Common myeloid progenitor, CD34-positive (primary cell): Measurements from ENCODE around the gene C3orf49.

Experiments used
- CTCF ChIA-PET: fragments of 350-600 bp; sonication (Branson Sonifier 250); formaldehyde crosslinking; loops from one replicate; lab custom pipeline; 2021; ENCODE audit warnings: antibody characterized with exemption; lab: Charles Lee
- POLR2A ChIA-PET: fragments of 350-600 bp; sonication (Branson Sonifier 250); formaldehyde crosslinking; loops from one replicate; lab custom pipeline; 2021; ENCODE audit warnings: antibody characterized with exemption; lab: Charles Lee
- DNase-seq, 3 donors: peaks; one replicate each; pipeline versions ENCODE4 v3.0.0 to v3.0.0-alpha.2; 2013
- H3K27ac ChIP-seq, 2 experiments: 1 replicate in 1 of 2; 2 replicates in 1 of 2; pipeline ENCODE4 v1.7.0; 2013; ENCODE audit warnings: inconsistent platforms in 2 of 2, low read length in 2 of 2, mild to moderate bottlenecking in 2 of 2, low read depth in 1 of 2, moderate library complexity in 1 of 2; ENCODE audit not compliant: severe bottlenecking in 2 of 2, insufficient read depth in 1 of 2, poor library complexity in 1 of 2
- H3K27me3 ChIP-seq, 5 experiments: replicated peaks in 2 of 5; 1 replicate in 3 of 5; 2 replicates in 2 of 5; pipeline versions ENCODE4 v1.6.1 to v1.7.0; 2013; ENCODE audit warnings: low read length in 4 of 5, mild to moderate bottlenecking in 2 of 5, moderate library complexity in 2 of 5, inconsistent platforms in 1 of 5; ENCODE audit not compliant: insufficient read depth in 5 of 5, control insufficient read depth in 4 of 5
- H3K36me3 ChIP-seq, 4 experiments: 1 replicate in 2 of 4; 2 replicates in 2 of 4; pipeline versions ENCODE4 v1.6.1 to v1.7.0; 2013; ENCODE audit warnings: low read length in 3 of 4, control low read depth in 1 of 4, mild to moderate bottlenecking in 1 of 4; ENCODE audit not compliant: control insufficient read depth in 4 of 4, insufficient read depth in 4 of 4
- H3K4me1 ChIP-seq, 4 experiments: 1 replicate in 3 of 4; 2 replicates in 1 of 4; pipeline versions ENCODE4 v1.6.1 to v1.7.1; 2013; ENCODE audit warnings: low read length in 3 of 4, mild to moderate bottlenecking in 3 of 4, control low read depth in 1 of 4, inconsistent platforms in 1 of 4, moderate library complexity in 1 of 4; ENCODE audit not compliant: control insufficient read depth in 4 of 4, insufficient read depth in 4 of 4; ENCODE audit errors: control extremely low read depth in 1 of 4
- H3K4me3 ChIP-seq, 7 experiments: 1 replicate in 4 of 7; 2 replicates in 3 of 7; pipeline versions ENCODE4 v1.5.1 to v1.7.0; 2013; ENCODE audit warnings: mild to moderate bottlenecking in 7 of 7, low read length in 6 of 7, moderate library complexity in 6 of 7, inconsistent platforms in 2 of 7, low read depth in 2 of 7, control low read depth in 1 of 7; ENCODE audit not compliant: insufficient read depth in 4 of 7, control insufficient read depth in 1 of 7; ENCODE audit errors: extremely low read depth in 1 of 7
- H3K9me3 ChIP-seq, 5 experiments: 1 replicate in 4 of 5; 2 replicates in 1 of 5; pipeline versions ENCODE4 v1.6.1 to v1.7.1; 2013; ENCODE audit warnings: low read length in 4 of 5, mild to moderate bottlenecking in 2 of 5, inconsistent platforms in 1 of 5, low read depth in 1 of 5, moderate library complexity in 1 of 5; ENCODE audit not compliant: control insufficient read depth in 4 of 5, insufficient read depth in 2 of 5; ENCODE audit errors: control extremely low read depth in 1 of 5
- WGBS: methylation state at CpG from one replicate; pipeline ENCODE4 v1.1.5; 2013; ENCODE audit not compliant: insufficient coverage; 5-methylcytosine and 5-hydroxymethylcytosine counted together

The C3orf49 gene

GRCh38 chr3:63847718-63848450 is 28.8 kb downstream of the C3orf49 start:
- CTCF ChIA-PET, result interaction anchor here (0.8 kb wide), 1 partner anchor 11 kb away, joined by 4 read pairs; no protein-coding TSS in a partner anchor

GRCh38 chr3:63849175-63849574 is 30.1 kb downstream of the C3orf49 start:
- DNase-seq, result no peak
- 100% methylated on average over 2 of the region's 4 CpGs for WGBS
- ChIA-PET CTCF (no interaction called here), POLR2A (no interaction called here)
- peaks cover 0 to 12% (median 2%) of the 10 kb centered on the region in 4 experiments for H3K36me3 ChIP-seq
- no peak overlapping the region for H3K4me3 ChIP-seq
- H3K27ac ChIP-seq, result no peak overlapping the region
- no peaks in the 10 kb centered on the region for H3K4me1 ChIP-seq
- H3K27me3 ChIP-seq, result no peaks in the 10 kb centered on the region
- H3K9me3 ChIP-seq, result no peaks in the 10 kb centered on the region

More at GRCh38 chr3:63847718-63848450, 28.8 kb downstream of the C3orf49 start:
- DNase-seq, result no peak
- POLR2A ChIA-PET, result no interaction called here
- Histone ChIP-seq H3K4me1 (no peaks in the 10 kb centered on the region), H3K9me3 (no peaks in the 10 kb centered on the region), H3K4me3 (no peak overlapping the region), H3K27ac (no peak overlapping the region), H3K27me3 (no peaks in the 10 kb centered on the region), H3K36me3 (peaks cover 0 to 12% (median 2%) of the 10 kb centered on the region in 4 experiments)
- 100% methylated on average over 1 of the region's 1 CpG for WGBS

- 100% methylated on average over 2 of the region's 3 CpGs for WGBS
- Histone ChIP-seq H3K4me3 (no peak overlapping the region), H3K27me3 (no peaks in the 10 kb centered on the region), H3K4me1 (peaks cover 0 to 5% (median 1%) of the 10 kb centered on the region in 4 experiments), H3K9me3 (no peaks in the 10 kb centered on the region), H3K36me3 (peaks cover 0 to 14% (median under 1%) of the 10 kb centered on the region in 4 experiments), H3K27ac (no peak overlapping the region)
- ChIA-PET POLR2A (no interaction called here), CTCF (interaction anchor here (0.9 kb wide), 1 partner anchor 11 kb away, joined by 4 read pairs; no protein-coding TSS in a partner anchor)
- DNase-seq, result no peak
Measured at GRCh38 chr3:63851287-63851686, 32.2 kb downstream of the C3orf49 start.

- ChIA-PET CTCF (interaction anchor here (0.7 kb wide), 1 partner anchor 83 kb away, joined by 3 read pairs; no protein-coding TSS in a partner anchor), POLR2A (no interaction called here)
- no peaks in the 10 kb centered on the region for H3K9me3 ChIP-seq
- peaks cover 0 to 5% (median 1%) of the 10 kb centered on the region in 4 experiments for H3K4me1 ChIP-seq
- peaks cover 0 to 14% (median under 1%) of the 10 kb centered on the region in 4 experiments for H3K36me3 ChIP-seq
- H3K4me3 ChIP-seq, result no peak overlapping the region
- no peaks in the 10 kb centered on the region for H3K27me3 ChIP-seq
- DNase-seq, result no peak
- H3K27ac ChIP-seq, result no peak overlapping the region
- 100% methylated on average over 2 of the region's 4 CpGs for whole genome bisulfite sequencing
Measured at GRCh38 chr3:63853106-63853505, 34.0 kb downstream of the C3orf49 start.

GRCh38 chr3:63855333-63855940 is 36.3 kb downstream of the C3orf49 start:
- no peaks in the 10 kb centered on the region for H3K27me3 ChIP-seq
- 83% methylated on average over 1 of the region's 1 CpG for WGBS
- H3K9me3 ChIP-seq, result no peaks in the 10 kb centered on the region
- H3K4me1 ChIP-seq, result peaks cover 0 to 5% (median 2%) of the 10 kb centered on the region in 4 experiments
- no peak overlapping the region for H3K4me3 ChIP-seq
- peak in 1 of 3 donors; percentile 8 for DNase-seq
- H3K27ac ChIP-seq, result peak overlapping the region in 1 of 2 experiments; percentile 27
- peaks cover 0 to 14% (median under 1%) of the 10 kb centered on the region in 4 experiments for H3K36me3 ChIP-seq
- ChIA-PET POLR2A (no interaction called here), CTCF (no interaction called here)

GRCh38 chr3:63857311-63857710 is 38.2 kb downstream of the C3orf49 start:
- peaks cover 0 to 7% (median under 1%) of the 10 kb centered on the region in 4 experiments for H3K36me3 ChIP-seq
- H3K4me1 ChIP-seq, result peaks cover 0 to 18% (median 5%) of the 10 kb centered on the region in 4 experiments
- no peak for DNase-seq
- no peaks in the 10 kb centered on the region for H3K27me3 ChIP-seq
- WGBS, result no CpG with 5 or more reads among the region's 2 CpGs
- H3K9me3 ChIP-seq, result no peaks in the 10 kb centered on the region
- ChIA-PET CTCF (no interaction called here), POLR2A (no interaction called here)
- no peak overlapping the region for H3K27ac ChIP-seq
- H3K4me3 ChIP-seq, result no peak overlapping the region

- H3K4me3 ChIP-seq, result no peak overlapping the region
- ChIA-PET CTCF (interaction anchor here (0.7 kb wide), 1 partner anchor 18 kb away, joined by 3 read pairs; no protein-coding TSS in a partner anchor), POLR2A (no interaction called here)
- no peaks in the 10 kb centered on the region for H3K27me3 ChIP-seq
- no CpG with 5 or more reads among the region's 3 CpGs for WGBS
- no peaks in the 10 kb centered on the region for H3K36me3 ChIP-seq
- no peak for DNase-seq
- H3K4me1 ChIP-seq, result peaks cover 3 to 26% (median 18%) of the 10 kb centered on the region in 4 experiments
- no peak overlapping the region for H3K27ac ChIP-seq
- no peaks in the 10 kb centered on the region for H3K9me3 ChIP-seq
Measured at GRCh38 chr3:63860776-63861175, 41.7 kb downstream of the C3orf49 start.
